Panc1 (cell line): ENCODE results near the gene KCNIP3. TPM values are rescaled to one million over a fixed set of nuclear protein-coding genes. Genes with fewer than 3 reads are reported as not detected.

Source experiments
- ATAC-seq: fragments of 200-7000 bp; cut with Tn5 transposase; 2 replicates; pipeline ENCODE4 v1.9.1; 2020; ENCODE audit warnings: mild to moderate bottlenecking, moderate library complexity
- BruUV-seq: library from RNA; stranded (reverse); fragments of 400-500 nt; replicated peaks from 2 replicates; lab custom pipeline; 2021; lab: Mats Ljungman, UMichigan
- CTCF ChIA-PET: fragments of 300-600 bp; sonication (Branson Sonifier 250); formaldehyde crosslinking; loops from one replicate; lab custom pipeline; 2022; ENCODE audit warnings: antibody characterized with exemption; lab: Charles Lee
- POLR2A ChIA-PET: fragments of 300-600 bp; sonication (Branson Sonifier 250); formaldehyde crosslinking; loops from one replicate; lab custom pipeline; 2022; ENCODE audit warnings: antibody characterized with exemption; lab: Charles Lee
- DNase-seq: peaks from one replicate; pipeline ENCODE4 v3.0.0-alpha.2; 2010; ENCODE audit warnings: low read depth, low spot score
- H3K27ac ChIP-seq: 2 replicates; pipeline ENCODE4 v1.5.1; 2011; ENCODE audit warnings: mild to moderate bottlenecking, low read length, inconsistent platforms
- H3K27me3 ChIP-seq: fragments of 200-500 bp; sonication (Bioruptor generic); 2 replicates; pipeline ENCODE4 v1.6.0; 2014; ENCODE audit warnings: low read length, inconsistent platforms; ENCODE audit not compliant: control insufficient read depth, insufficient read depth
- H3K36me3 ChIP-seq: fragments of 200-500 bp; sonication (Bioruptor generic); 2 replicates; pipeline ENCODE4 v1.5.1; 2014; ENCODE audit warnings: inconsistent platforms, mild to moderate bottlenecking, low read length, moderate library complexity; ENCODE audit not compliant: control insufficient read depth, insufficient read depth
- H3K4me1 ChIP-seq: 2 replicates; pipeline ENCODE4 v1.5.1; 2011; ENCODE audit warnings: inconsistent platforms, mild to moderate bottlenecking, low read length, moderate library complexity; ENCODE audit not compliant: control insufficient read depth, insufficient read depth
- H3K4me3 ChIP-seq, 2 experiments: 2 replicates each; pipeline ENCODE4 v1.5.1; 2011 to 2012; ENCODE audit warnings: low read depth in 2 of 2, low read length in 2 of 2, mild to moderate bottlenecking in 2 of 2, inconsistent platforms in 1 of 2, moderate library complexity in 1 of 2
- H3K9me3 ChIP-seq: fragments of 200-500 bp; sonication (Bioruptor generic); 2 replicates; pipeline ENCODE4 v1.5.1; 2014; ENCODE audit warnings: low read depth, mild to moderate bottlenecking, inconsistent platforms, low read length, moderate library complexity; ENCODE audit not compliant: control insufficient read depth, insufficient read depth
- CTCF ChIP-seq: fragments of 450-650 bp; IDR thresholded peaks from 2 replicates; pipeline ENCODE4 v1.5.1; 2017; ENCODE audit warnings: mild to moderate bottlenecking
- POLR2AphosphoS5 ChIP-seq: IDR thresholded peaks from 2 replicates; pipeline ENCODE4 v1.6.1; 2012; ENCODE audit warnings: mild to moderate bottlenecking, low read depth, low read length, moderate library complexity
- REST ChIP-seq, 2 experiments: IDR thresholded peaks; 2 replicates each; pipeline ENCODE4 v1.6.1; 2011 to 2012; ENCODE audit warnings: low read depth in 2 of 2, control low read depth in 1 of 2, low read length in 1 of 2, mild to moderate bottlenecking in 1 of 2, moderate library complexity in 1 of 2; ENCODE audit not compliant: insufficient read depth in 1 of 2
- SIN3A ChIP-seq: IDR thresholded peaks from 2 replicates; pipeline ENCODE4 v1.6.1; 2012; ENCODE audit warnings: low read depth, mild to moderate bottlenecking, low read length, moderate library complexity, borderline replicate concordance; ENCODE audit not compliant: insufficient read depth
- TCF7L2 ChIP-seq: IDR thresholded peaks from 2 replicates; pipeline ENCODE4 v1.6.1; 2011; ENCODE audit warnings: mild to moderate bottlenecking, low read depth, low read length, inconsistent platforms
- in situ Hi-C: cut with HindIII; loops from 2 replicates; pipeline ENCODE4 v1.10.0; 2016; ENCODE audit warnings: low sequenced_read_pairs, low pct_unique_long_range_greater_than_20kb
- intact Hi-C: fragments of 100-400 bp; cut with micrococcal nuclease; formaldehyde crosslinking; loops from one replicate; pipeline ENCODE4 v1.10.0; 2022; ENCODE audit not compliant: unreplicated experiment
- total RNA-seq: library from RNA; stranded (reverse); gene quantifications from one replicate; pipeline ENCODE4 v1.2.1, GENCODE V29; 2021; ENCODE audit not compliant: unreplicated experiment

KCNIP3 gene
- total RNA-seq, 1 experiment from 2014 or later = 17.5 TPM

GRCh38 chr2:95356821-95357700, 59.9 kb downstream of the KCNIP3 start:
- H3K4me1 ChIP-seq = no peaks in the 10 kb centered on the region; the same call in 1 of the 2 replicates
- ChIA-PET CTCF (no interaction called here), POLR2A (no interaction called here)
- TF ChIP-seq POLR2AphosphoS5 (no peak), TCF7L2 (no peak), REST (IDR thresholded peaks at IDR 0.05; ENCODE audit: insufficient read depth in 1 of 2, low read depth in 2 of 2, low read length in 1 of 2) (no peak), SIN3A (no peak), CTCF (no peak)
- no peaks in the 10 kb centered on the region for H3K9me3 ChIP-seq
- no peak overlapping the region for H3K4me3 ChIP-seq
- DNase-seq = no peak
- H3K36me3 ChIP-seq = no peaks in the 10 kb centered on the region
- BruUV-seq = no TSS peak
- H3K27me3 ChIP-seq = no peaks in the 10 kb centered on the region
- H3K27ac ChIP-seq = no peak overlapping the region
- intact Hi-C loops = no loop called here
- in situ Hi-C loops = no loop called here
- no peak for ATAC-seq

- BruUV-seq = no TSS peak
These were observed 60.7 kb downstream of the KCNIP3 start for GRCh38 chr2:95357717-95358280.

More at GRCh38 chr2:95357717-95358280, 60.7 kb downstream of the KCNIP3 start:
- TF ChIP-seq SIN3A (no peak), POLR2AphosphoS5 (no peak), CTCF (no peak), TCF7L2 (no peak), REST (IDR thresholded peaks at IDR 0.05; ENCODE audit: insufficient read depth in 1 of 2, low read depth in 2 of 2, low read length in 1 of 2) (no peak)
- H3K4me3 ChIP-seq = no peak overlapping the region
- H3K27ac ChIP-seq = no peak overlapping the region
- intact Hi-C loops (no loop called here), in situ Hi-C loops (no loop called here)
- no peaks in the 10 kb centered on the region; the same call in 1 of the 2 replicates for H3K4me1 ChIP-seq
- POLR2A ChIA-PET = no interaction called here
- DNase-seq (no peak), ATAC-seq (no peak)
- CTCF ChIA-PET = no interaction called here
- no peaks in the 10 kb centered on the region for H3K36me3 ChIP-seq
- no peaks in the 10 kb centered on the region for H3K9me3 ChIP-seq
- H3K27me3 ChIP-seq = no peaks in the 10 kb centered on the region
